Right ventricle myocardium superior (tissue), 1 donor: ENCODE measurements around the gene FASTKD1. TPM values are rescaled to one million over a fixed set of nuclear protein-coding genes. Genes with fewer than 3 reads are reported as not detected.

Experiments
- ATAC-seq: fragments of 200-7000 bp; cut with Tn5 transposase; one replicate; pipeline ENCODE4 v1.9.1; 2020; ENCODE audit warnings: mild to moderate bottlenecking; ENCODE audit not compliant: poor library complexity
- DNase-seq: peaks from one replicate; pipeline ENCODE4 v3.0.0-alpha.2; 2020
- intact Hi-C: fragments of 100-400 bp; cut with DNase I; formaldehyde crosslinking; loops from one replicate; pipeline ENCODE4 v1.11.2; 2022
- total RNA-seq: library from RNA; stranded (reverse); fragmentation: NEBNext Ultra II Directional; extraction: Animal tissue kit (Norgen Biotek cat#: 25700); gene quantifications from one replicate; pipeline ENCODE4 v1.2.1, GENCODE V29; 2021
- donor health status: DM: no; HTN: yes; CAD: no; lungs with severe emphysema.

Gene FASTKD1
- total RNA-seq, 1 donor from 2014 or later: 111 TPM

GRCh38 chr2:169513926-169514325 lies 59.7 kb downstream of the FASTKD1 start:
- ATAC-seq (peak; percentile 70), DNase-seq (no peak)
- intact Hi-C loops: no loop called here

GRCh38 chr2:169513094-169513493 lies 60.6 kb downstream of the FASTKD1 start:
- no peak for DNase-seq
- no peak for ATAC-seq
- intact Hi-C loops: no loop called here

- DNase-seq: no peak
- ATAC-seq: no peak
- intact Hi-C loops: no loop called here
Measured at GRCh38 chr2:169512525-169512924, 61.1 kb downstream of the FASTKD1 start.

GRCh38 chr2:169511818-169512217 lies 61.8 kb downstream of the FASTKD1 start:
- ATAC-seq (no peak), DNase-seq (no peak)
- intact Hi-C loops: no loop called here

GRCh38 chr2:169510496-169510895 lies 63.2 kb downstream of the FASTKD1 start:
- no peak for DNase-seq
- intact Hi-C loops: no loop called here
- ATAC-seq: peak; percentile 3

- ATAC-seq: peak; percentile 8
- no peak for DNase-seq
- intact Hi-C loops: no loop called here
Measured at GRCh38 chr2:169509955-169510354, 63.7 kb downstream of the FASTKD1 start.

- intact Hi-C loops: no loop called here
- DNase-seq (no peak), ATAC-seq (peak; percentile 72)
Measured at GRCh38 chr2:169509298-169509885, 64.3 kb downstream of the FASTKD1 start, which contains the start of gene KLHL41. TSS of gene KLHL41 (plus strand) at chr2:169509702. CDS start at chr2:169509779, 77 bp downstream.

- intact Hi-C loops: no loop called here
- no peak for ATAC-seq
- DNase-seq: no peak
Measured at GRCh38 chr2:169507698-169508097, 66.0 kb downstream of the FASTKD1 start.

GRCh38 chr2:169504651-169505050 lies 69.0 kb downstream of the FASTKD1 start:
- intact Hi-C loops: no loop called here
- no peak for ATAC-seq
- DNase-seq: no peak

- DNase-seq: no peak
- ATAC-seq: no peak
- intact Hi-C loops: no loop called here
Measured at GRCh38 chr2:169495310-169495928, 78.2 kb downstream of the FASTKD1 start.

- DNase-seq: no peak
- no peak for ATAC-seq
- intact Hi-C loops: no loop called here
Measured at GRCh38 chr2:169493360-169493759, 80.3 kb downstream of the FASTKD1 start.

GRCh38 chr2:169491378-169491777 lies 82.3 kb downstream of the FASTKD1 start:
- ATAC-seq (no peak), DNase-seq (no peak)
- intact Hi-C loops: no loop called here

- ATAC-seq (no peak), DNase-seq (no peak)
- intact Hi-C loops: no loop called here
Measured at GRCh38 chr2:169490834-169491233, 82.8 kb downstream of the FASTKD1 start.

GRCh38 chr2:169486487-169486886 lies 87.2 kb downstream of the FASTKD1 start:
- no peak for ATAC-seq
- DNase-seq: no peak
- intact Hi-C loops: no loop called here

- ATAC-seq (no peak), DNase-seq (no peak)
- intact Hi-C loops: no loop called here
Measured at GRCh38 chr2:169485650-169486138, 88.0 kb downstream of the FASTKD1 start.

GRCh38 chr2:169480079-169480465 lies 93.6 kb downstream of the FASTKD1 start:
- ATAC-seq (no peak), DNase-seq (no peak)
- intact Hi-C loops: no loop called here

Other genes starting within 250 kb of the FASTKD1 start
- not detected for gene LRP2, start 211.3 kb downstream of the FASTKD1 start, total RNA-seq
- 7.4 TPM for gene BBS5, start 94.4 kb downstream of the FASTKD1 start, total RNA-seq
- 139 TPM for gene KLHL41, start 64.2 kb downstream of the FASTKD1 start, total RNA-seq
- gene PPIG, start 10.5 kb upstream of the FASTKD1 start, total RNA-seq: 35.5 TPM
- not detected for gene CFAP210, start 120.5 kb upstream of the FASTKD1 start, total RNA-seq
- gene PHOSPHO2, start 120.6 kb upstream of the FASTKD1 start, total RNA-seq: 3.3 TPM
- 23.0 TPM for gene KLHL23, start 160.0 kb upstream of the FASTKD1 start, total RNA-seq
- 45.4 TPM for gene SSB, start 225.0 kb upstream of the FASTKD1 start, total RNA-seq